ENCODE results near the gene DPYSL4.

DPYSL4 gene

GRCh38 chr10:132179551-132180392, 7.0 kb upstream of the DPYSL4 start:
- DNase-seq = no peak

- no peak for DNase-seq
Observed at GRCh38 chr10:132180736-132181135, 6.0 kb upstream of the DPYSL4 start.

DNA sequence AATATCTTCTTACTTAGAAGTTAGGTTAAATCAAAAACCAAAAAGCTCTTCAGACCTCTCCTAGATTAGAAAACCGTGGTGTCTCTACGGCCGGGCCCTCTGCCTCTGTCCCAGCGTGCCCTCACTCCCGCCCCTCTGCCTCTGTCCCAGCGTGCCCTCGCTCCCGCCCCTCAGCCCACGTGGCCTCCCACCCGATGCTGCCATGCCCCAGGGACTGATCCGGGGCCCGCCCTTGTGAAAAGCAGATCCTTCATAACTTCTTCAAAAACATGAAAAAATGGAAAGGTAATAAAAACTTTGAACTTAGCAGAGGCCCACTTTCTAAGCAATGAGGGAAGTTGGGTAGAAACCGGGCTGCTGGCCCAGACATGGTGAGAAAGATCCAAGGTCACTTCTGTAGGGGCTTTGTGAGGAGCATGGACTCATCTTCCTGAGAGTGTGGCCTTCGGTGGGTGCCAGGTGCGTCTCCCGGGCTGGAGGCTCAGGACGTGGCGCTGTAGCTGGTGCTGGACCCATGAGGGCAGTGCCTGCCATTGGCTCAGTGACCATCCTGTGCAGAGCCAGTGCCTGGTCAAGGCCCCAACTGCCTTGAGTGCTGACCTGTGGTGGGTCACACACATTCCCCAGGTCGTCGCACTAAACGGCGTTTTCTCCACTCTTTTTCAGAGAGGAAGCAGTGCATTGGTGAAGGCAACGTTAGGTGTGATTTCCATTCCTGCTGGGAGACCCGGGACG, 4.9 kb upstream of the DPYSL4 start:
- no peak for DNase-seq

- no peak for DNase-seq
Observed at GRCh38 chr10:132182591-132182990, 4.2 kb upstream of the DPYSL4 start.

DNA sequence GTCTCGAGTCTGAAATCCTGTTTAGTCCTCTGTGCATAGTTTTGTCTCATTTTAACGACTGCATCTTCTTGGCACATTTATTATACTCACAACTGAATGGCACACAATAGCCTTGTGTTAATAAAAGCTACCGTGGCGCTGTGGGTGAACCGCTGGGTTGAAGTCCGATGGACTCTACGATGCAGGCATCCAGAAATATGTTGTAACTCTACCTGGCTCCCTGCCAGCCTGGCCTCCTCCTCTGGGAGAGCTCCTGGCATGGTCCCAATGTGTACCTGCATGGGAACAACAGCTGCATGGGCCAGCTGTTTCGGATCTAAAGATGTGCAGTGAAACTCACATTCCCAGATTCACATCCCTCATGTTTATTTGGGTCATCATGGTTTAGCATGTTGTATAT, 3.7 kb upstream of the DPYSL4 start:
- no peak for DNase-seq

GRCh38 chr10:132184816-132185593, 1.7 kb upstream of the DPYSL4 start:
- DNase-seq = no peak

- peak in 1 of 2 donors; percentile 39 for DNase-seq
Observed at GRCh38 chr10:132185601-132186487, 904 bp upstream of the DPYSL4 start.

- no peak for DNase-seq
Observed at GRCh38 chr10:132187430-132188138, 836 bp downstream of the DPYSL4 start.

DNA sequence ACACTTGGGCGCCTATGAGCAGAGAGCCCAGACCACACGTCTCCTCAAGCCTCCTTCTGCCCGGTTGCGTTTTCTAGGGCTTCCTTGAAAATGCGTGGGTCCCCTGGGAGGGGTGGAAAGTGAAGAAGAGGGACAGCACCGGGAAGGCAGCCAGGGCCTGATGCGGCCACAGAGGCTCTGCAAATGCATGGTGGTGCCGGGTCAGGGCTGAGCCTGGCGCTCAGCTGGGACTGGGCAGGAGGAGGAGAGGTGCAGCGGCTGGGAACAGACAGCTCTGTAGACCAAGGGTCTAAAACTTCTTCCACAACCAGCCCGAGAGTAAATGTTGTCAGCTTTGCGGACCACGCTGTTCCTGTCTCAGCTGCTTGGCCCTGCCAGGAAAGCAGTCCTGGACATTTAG, 1.6 kb downstream of the DPYSL4 start:
- no peak for DNase-seq

- DNase-seq = no peak
Observed at GRCh38 chr10:132189016-132189415, 2.3 kb downstream of the DPYSL4 start.

DNA sequence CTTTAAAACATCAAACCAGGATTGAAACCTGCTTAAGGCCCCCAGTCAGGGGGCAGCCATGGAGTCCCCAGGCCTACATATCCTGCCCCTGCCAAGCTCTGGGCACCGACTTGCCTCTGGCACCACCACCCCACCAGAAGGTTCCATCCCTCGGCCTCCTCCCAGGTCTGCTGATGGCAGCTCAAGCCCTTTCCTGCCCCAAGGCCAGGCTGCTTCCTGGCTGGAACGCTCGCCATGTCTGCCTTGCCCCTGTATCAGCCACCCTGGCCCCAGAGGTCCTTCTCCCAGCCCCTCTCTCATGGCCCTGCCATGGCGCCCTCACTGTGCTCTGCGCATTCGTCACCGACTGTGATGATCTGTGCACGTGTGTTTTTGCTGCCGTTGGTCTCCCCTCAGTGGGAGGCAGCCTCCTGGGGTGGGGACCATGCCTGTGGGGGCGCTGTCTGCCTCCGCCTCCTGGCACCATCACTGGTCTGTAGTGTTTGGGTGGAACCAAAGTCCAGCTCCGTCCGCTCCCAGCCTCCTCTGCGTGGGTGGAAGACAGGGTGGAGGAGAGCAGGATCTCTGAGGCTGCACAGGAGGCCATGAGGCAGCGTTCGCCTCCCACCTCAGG, 3.2 kb downstream of the DPYSL4 start:
- DNase-seq = no peak

DNA sequence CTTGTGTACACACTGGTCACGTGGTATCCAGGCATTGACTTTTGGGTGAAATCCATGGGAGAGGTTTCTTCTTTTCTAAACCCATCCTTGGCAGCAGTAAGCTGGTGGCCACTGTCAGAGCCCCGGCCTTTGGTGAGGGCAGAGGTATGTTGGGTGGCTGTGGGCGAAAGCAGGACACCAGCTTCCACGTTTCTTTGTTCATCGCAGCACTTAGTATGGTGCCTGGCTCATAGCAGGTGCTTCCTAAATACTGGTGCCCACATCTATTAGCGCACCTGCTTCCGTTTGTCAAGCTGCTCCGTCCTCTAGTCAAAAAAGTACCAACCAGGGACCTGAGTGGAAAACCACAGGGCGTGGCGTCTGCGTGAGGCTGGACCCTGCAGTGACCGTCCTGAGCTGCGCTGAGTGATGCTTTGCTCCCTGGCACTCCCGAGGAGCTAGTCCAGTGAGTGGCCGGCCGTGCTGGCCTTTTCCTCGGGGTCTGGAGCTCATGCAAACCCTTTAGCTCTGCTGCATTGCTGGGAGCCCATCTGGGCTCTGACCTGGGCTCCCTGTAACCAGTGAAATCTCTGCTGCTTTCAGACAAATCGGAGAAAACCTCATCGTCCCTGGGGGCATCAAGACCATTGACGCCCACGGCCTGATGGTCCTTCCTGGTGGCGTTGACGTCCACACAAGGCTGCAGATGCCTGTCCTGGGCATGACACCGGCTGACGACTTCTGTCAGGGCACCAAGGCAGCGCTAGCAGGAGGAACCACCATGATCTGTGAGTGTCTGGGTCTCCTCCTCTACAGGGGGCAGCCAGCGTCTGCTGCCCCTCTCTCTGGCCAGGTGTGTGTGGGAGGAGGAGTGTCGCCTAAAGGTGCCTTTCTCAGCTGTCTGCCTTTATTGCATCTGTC, 5.6 kb downstream of the DPYSL4 start:
- no peak for DNase-seq

DNA sequence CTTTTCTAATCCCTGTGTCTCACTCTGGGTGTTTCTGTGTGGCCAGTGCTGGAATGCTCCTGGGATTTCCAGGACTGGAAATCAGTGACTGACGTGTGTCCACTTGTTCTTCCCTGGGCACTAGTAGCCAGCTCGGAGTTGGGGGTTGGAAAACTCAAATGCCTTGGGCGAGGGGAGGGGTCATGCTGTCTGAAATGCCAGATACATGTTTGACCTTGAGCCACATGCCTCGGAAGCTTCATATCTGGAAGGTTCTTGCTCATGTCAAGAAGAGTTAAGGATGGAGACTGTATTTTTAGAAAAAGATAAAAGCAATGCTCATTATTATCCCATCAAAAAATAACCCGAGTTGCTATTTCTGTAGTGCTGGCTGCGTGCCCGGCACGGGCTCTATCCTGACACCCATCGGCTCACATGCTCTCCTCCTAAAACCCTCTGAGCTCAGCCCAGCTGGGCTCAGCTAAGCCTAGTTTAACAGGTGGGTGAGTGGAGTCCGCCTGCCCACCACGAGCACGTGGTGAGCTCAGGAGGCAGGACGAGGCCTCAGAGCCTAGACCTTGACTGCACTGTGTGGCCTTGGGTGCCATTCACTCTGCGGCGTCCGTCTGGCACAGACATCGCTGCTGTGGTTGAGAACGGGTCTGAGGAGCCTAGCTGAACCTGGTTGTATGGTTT, 6.4 kb downstream of the DPYSL4 start:
- DNase-seq = no peak

- DNase-seq = peak in 1 of 2 donors; percentile 19
Observed at GRCh38 chr10:132193907-132194552, 7.3 kb downstream of the DPYSL4 start.

DNA sequence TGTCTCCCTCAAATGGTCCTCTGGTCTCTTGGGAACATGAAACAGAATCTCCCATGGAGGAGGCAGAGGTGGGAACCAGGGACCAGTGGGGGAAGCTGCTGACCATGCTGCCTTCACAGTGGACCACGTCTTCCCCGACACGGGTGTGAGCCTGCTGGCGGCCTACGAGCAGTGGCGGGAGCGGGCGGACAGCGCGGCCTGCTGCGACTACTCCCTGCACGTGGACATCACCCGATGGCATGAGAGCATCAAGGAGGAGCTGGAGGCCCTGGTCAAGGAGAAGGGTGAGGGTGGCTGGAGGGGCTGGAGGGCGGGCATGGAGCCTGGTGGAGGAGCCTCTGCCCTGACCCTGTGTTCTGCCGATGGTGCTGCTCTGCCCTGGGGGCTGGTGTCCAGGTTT, 8.0 kb downstream of the DPYSL4 start:
- DNase-seq = no peak

DNA sequence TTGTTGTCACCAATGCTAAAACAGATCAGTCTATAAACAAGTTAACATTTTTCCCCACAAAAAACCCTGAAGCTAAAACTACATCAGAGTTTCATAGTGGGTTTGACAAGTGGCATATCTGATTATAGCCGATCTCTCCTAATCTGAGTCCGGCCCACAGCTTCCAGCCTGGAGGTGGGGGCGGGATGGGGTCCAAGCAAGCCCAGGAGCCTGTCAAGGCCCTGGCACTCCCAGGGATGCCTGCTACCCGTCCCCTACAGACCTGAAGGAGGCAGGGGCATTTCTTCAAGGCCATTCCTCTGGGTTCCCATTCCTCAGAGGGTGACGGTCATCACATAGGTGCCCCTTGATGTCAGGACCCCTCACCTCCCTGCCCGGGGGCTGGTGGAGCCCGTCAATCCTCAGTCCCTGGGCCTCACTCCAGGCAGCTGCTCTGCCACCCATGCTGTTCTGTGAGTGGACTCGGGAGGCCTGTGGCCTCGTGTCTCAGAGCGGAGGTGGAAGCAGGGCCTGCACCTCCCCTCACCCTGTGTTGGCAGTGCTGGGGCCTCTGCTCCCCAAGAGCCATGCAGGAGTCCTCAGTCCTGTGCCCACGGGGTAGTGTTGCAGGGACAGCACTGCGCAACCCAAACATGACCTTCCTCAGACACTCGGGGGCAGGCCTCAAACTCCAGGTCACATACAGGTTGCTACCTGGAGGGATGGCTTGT, 8.8 kb downstream of the DPYSL4 start:
- DNase-seq = no peak

DNA sequence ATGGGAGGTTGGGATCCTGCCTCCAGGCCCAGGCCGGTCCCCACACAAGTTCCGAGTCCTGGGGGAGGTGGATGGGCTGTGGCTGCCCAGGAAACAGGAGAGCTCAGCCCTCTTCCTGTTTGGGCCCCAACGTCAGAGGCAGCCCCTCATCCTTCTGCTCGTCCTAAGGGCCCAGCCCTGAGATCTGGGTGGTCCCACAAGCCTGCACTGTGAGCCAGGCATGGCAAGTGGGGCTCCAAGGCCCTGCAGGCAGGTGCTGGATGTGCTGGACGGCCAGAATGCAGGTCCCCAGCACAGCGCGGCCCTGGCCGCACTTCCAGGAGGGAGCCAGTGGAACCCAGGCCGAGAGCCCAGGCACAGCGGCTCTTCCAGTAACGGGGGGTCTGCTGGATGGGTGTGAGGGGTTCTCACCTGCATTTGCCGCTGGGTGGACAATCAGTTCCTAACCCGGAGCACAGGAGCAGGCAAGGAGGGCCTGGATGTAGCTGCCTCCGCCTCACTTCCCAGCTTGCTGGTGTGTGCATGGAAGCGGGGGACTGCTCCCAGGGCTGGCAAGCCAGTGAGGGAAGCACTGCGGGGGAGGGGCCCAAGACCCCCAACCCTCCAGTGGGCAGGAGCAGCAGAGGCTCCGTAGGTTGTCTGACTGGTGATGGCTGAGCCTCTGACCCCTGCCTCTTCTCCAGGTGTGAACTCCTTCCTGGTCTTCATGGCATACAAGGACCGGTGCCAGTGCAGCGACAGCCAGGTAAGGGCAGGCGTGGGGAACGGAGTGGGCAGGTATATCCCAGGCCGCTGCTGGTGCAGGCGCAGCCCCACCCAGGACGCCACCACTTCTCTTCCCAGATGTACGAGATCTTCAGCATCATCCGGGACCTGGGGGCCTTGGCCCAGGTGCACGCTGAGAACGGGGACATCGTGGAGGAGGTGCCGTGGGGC, 9.7 kb downstream of the DPYSL4 start:
- no peak for DNase-seq
